Gastroesophageal sphincter (tissue), 3 donors: ENCODE measurements around the gene C1GALT1.

Experiments used
- EP300 ChIP-seq: sonication (generic); formaldehyde crosslinking; IDR thresholded peaks from one replicate; pipeline ENCODE4 v1.6.1; 2017; ENCODE audit warnings: antibody characterized with exemption, mild to moderate bottlenecking
- POLR2A ChIP-seq, 2 donors: fragments of 450-650 bp; IDR thresholded peaks; one replicate each; pipeline ENCODE4 v1.6.1; 2017; ENCODE audit warnings: antibody characterized with exemption in 2 of 2, mild to moderate bottlenecking in 2 of 2, moderate library complexity in 1 of 2
- POLR2AphosphoS5 ChIP-seq: sonication (generic); formaldehyde crosslinking; IDR thresholded peaks from one replicate; pipeline ENCODE4 v1.6.1; 2017; ENCODE audit warnings: antibody characterized with exemption
- TF ChIP-seq, protein P1 (sequence below), 4 experiments: fragments of 200-600 bp in 2 of 4; fragments of 450-650 bp in 2 of 4; sonication (generic) in 1 of 4; IDR thresholded peaks; one replicate each; pipeline ENCODE4 v1.5.1; 2017 to 2019; ENCODE audit warnings: antibody characterized with exemption in 4 of 4, mild to moderate bottlenecking in 2 of 4, moderate library complexity in 2 of 4

DNA sequence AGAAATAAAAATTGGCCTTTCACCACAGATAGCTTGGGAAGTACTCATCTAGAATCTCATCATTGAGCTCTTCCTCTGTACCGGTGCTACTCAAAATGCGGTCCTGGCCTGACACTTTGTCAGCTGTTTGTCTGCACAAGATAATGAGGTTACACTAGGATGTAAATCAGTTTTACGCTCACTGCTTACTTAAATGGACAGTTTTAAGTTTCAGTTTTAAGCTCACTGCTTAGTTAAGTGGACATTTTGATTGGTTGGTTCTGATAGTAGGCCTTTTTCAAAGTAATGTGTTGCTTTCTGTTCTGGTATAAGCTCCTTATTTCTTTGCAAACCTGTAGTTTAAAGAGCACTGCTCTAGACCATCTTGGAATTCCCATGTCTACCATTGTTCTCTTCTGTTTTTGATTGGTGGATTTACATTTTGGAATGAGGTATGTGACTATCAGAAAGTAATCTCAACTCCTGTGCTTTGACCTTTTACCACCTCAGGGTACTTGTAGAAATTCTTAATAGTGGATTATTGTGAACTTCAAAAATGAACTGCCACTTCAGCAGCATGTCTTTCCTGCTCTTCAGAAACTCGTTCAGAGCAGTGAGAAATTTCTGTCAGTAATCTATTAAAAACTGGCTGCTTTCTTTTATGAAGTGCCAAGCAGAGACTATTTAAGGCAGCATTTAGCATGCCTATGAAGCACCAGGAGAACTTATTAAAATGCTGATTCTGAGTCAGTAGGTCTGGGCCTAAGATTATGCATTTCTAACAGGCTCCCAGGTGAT is 55.0 kb downstream of the C1GALT1 start:
- TF ChIP-seq, protein P1, sequence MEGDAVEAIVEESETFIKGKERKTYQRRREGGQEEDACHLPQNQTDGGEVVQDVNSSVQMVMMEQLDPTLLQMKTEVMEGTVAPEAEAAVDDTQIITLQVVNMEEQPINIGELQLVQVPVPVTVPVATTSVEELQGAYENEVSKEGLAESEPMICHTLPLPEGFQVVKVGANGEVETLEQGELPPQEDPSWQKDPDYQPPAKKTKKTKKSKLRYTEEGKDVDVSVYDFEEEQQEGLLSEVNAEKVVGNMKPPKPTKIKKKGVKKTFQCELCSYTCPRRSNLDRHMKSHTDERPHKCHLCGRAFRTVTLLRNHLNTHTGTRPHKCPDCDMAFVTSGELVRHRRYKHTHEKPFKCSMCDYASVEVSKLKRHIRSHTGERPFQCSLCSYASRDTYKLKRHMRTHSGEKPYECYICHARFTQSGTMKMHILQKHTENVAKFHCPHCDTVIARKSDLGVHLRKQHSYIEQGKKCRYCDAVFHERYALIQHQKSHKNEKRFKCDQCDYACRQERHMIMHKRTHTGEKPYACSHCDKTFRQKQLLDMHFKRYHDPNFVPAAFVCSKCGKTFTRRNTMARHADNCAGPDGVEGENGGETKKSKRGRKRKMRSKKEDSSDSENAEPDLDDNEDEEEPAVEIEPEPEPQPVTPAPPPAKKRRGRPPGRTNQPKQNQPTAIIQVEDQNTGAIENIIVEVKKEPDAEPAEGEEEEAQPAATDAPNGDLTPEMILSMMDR (IDR thresholded peaks at IDR 0.05) = no peak
- no peak for TF ChIP-seq POLR2A (IDR thresholded peaks at IDR 0.05)
- no peak for TF ChIP-seq POLR2AphosphoS5
- TF ChIP-seq EP300 = no peak
